SK-N-MC (cell line): Measurements from ENCODE around the gene SPHK1.

ENCODE experiments used
- EZH2 ChIP-seq: fragments of 200-600 bp; sonication (generic); IDR thresholded peaks from one replicate; pipeline ENCODE4 v1.6.1; 2017; ENCODE audit warnings: antibody characterized with exemption
- POLR2AphosphoS5 ChIP-seq: IDR thresholded peaks from 2 replicates; pipeline ENCODE4 v1.6.1; 2012; ENCODE audit warnings: mild to moderate bottlenecking, low read depth, low read length, borderline replicate concordance

GRCh38 chr17:76431509-76431908, 47.1 kb downstream of the SPHK1 start:
- TF ChIP-seq EZH2 (no peak), POLR2AphosphoS5 (no peak)
